VCaP (cell line): ENCODE measurements around the gene RAB3IL1.
"Not testable (repeated sequence)": the region's sequence is repeated elsewhere in the genome, so short reads cannot be mapped to it uniquely, and the experiment has no call there.

Experiments
- H3K27ac ChIP-seq: fragments of 450-650 bp; 2 replicates; pipeline ENCODE4 v1.5.1; 2017
- TF ChIP-seq, protein P1 (sequence below): fragments of 450-650 bp; conservative IDR thresholded peaks from 2 replicates; pipeline ENCODE4 v1.5.1; 2017; ENCODE audit warnings: mild to moderate bottlenecking, moderate library complexity

RAB3IL1 gene

DNA sequence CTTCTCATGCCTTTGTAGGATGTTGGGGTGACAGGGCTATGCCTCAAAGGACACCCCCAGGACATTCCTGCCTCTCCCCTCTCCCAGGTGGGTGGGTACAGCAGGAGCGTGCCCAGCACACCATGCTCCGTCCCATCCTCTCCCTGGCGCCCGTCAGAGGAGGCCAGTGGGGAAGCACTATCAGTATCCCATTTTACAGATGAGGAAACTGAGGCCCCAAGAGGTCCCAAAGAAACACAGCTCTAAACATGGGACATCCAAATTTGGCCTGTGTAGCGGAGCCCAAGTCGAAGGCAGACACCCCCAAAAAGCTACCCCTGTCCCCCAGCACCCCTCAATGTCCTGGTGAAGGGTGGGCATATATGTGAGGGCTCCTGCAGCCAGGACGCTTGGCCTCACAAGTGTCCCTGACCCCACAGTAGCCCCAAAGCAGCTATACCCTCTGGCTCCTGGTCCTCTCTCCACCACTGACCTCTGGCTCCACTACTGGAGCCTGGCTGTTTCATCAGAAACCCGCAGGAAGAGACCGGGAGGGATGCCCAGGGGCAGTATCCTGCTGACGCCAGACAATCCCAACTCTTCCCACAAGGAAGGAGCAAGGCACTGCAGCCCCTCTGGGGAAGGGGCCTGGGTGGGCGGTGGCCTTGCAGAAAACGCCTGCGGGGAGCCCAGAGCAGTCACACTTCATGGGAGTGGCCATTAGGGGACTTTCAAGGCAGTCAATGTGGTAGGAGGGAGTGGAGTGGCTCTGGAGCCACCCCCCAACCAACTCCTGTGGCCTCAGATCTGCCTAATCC lies 31.4 kb downstream of the RAB3IL1 start:
- TF ChIP-seq, protein P1, sequence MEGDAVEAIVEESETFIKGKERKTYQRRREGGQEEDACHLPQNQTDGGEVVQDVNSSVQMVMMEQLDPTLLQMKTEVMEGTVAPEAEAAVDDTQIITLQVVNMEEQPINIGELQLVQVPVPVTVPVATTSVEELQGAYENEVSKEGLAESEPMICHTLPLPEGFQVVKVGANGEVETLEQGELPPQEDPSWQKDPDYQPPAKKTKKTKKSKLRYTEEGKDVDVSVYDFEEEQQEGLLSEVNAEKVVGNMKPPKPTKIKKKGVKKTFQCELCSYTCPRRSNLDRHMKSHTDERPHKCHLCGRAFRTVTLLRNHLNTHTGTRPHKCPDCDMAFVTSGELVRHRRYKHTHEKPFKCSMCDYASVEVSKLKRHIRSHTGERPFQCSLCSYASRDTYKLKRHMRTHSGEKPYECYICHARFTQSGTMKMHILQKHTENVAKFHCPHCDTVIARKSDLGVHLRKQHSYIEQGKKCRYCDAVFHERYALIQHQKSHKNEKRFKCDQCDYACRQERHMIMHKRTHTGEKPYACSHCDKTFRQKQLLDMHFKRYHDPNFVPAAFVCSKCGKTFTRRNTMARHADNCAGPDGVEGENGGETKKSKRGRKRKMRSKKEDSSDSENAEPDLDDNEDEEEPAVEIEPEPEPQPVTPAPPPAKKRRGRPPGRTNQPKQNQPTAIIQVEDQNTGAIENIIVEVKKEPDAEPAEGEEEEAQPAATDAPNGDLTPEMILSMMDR: no peak
- no peak overlapping the region for H3K27ac ChIP-seq

DNA sequence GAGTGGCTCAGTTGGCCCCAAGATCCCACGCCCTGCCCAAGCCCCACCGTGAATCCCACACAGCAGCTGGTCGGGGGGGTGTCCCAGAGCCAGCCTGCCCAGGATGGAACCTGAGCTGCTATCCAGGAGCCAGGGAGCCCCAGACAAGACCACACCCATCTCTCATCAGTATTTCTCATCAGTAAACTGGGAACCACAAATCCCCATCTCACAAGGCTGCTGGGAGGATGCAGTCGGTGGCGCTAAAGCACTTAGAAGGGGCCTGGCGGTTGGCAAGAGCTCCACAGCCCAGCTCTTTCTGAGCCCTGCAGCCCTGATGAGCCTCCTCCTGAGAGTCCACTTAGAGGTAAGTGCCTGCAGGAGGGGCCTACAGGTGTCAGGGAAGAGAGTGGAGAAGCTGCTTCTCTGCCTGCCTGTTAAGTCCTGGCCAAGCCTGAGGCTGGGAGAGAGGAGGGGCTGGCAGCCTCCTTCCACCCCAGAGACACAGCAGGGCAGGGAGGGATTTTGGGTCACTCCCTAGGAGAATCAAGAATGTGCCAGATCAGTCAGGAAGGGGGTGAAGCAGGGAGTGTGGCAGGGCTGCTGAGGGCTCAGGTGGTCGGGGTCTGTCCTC lies 32.1 kb downstream of the RAB3IL1 start:
- H3K27ac ChIP-seq: no peak overlapping the region
- TF ChIP-seq, protein P1: no peak

DNA sequence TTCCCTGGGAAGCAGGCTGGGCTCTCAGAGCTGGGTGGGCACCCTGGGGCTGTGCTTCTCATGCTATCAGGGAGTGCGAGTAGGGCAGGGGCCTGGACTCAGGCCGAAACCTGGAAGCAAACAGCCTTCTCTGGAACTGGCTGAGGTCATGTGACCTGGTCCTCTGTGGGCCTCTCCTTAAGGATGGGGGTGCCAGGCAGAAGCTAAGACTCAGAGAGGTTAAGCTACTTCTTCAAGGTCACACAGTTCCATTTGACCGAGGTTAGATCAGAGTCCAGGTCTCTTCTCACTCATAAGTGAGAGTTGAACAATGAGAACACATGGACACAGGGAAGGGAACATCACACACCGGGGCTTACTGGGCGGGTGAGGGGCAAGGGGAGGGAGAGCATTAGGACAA lies 33.4 kb downstream of the RAB3IL1 start:
- H3K27ac ChIP-seq: no peak overlapping the region
- TF ChIP-seq, protein P1: no peak

DNA sequence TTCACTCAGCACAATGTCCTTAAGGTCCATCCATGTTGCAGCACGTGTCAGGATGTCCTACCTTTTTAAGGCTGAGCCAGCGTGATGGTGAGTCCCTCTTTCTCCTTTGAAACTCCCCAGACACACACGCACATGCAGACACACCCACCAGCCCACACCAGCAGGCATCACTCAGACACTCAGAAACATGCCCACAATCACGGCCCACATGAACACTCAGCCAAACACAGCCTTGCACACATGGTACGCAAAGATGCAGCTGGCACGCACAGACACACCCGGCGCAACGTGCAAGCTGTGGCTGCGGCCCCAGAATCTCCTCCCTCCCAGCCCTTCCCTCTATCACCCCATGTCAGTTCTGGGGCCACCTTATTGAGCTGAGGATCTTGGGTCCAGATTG lies 34.0 kb downstream of the RAB3IL1 start:
- H3K27ac ChIP-seq: no peak overlapping the region
- TF ChIP-seq, protein P1: no peak

DNA sequence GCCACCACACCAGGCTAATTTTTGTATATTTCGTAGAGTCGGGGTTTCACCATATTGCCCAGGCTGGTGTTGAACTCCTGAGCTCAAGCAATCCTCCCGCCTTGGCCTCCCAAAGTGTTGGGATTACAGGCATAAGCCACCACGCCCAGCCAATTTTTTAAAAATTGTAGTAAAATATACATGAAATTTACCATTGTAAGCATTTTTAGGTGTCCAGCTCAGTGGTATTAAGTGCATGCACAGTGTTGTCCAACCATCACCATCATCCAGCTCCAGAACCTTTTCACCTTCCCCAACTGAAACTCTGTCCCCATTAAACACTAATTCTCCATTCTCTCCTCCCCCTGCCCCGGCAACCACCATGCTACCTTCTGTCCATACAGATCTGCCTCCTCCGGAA lies 34.5 kb downstream of the RAB3IL1 start:
- H3K27ac ChIP-seq: no peak overlapping the region
- TF ChIP-seq, protein P1: no peak

DNA sequence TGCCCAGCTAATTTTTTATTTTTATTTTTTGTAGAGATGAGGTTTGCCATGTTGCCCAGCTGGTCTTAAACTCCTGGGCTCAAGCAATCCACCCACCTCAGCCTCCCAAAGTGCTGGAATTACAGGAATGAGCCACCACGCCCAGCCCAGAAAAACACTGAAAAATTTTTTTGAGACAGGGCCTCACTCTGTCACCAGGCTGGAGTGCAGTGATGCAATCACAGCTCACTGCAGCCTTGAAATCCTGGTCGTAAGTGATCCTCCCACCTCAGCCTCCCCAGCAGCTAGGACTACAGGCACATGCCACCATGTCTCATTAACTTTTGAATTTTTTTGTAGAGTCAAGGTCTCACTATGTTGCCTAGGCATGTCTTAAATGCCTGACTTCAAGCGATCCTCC lies 35.1 kb downstream of the RAB3IL1 start:
- not testable (repeated sequence) for H3K27ac ChIP-seq

DNA sequence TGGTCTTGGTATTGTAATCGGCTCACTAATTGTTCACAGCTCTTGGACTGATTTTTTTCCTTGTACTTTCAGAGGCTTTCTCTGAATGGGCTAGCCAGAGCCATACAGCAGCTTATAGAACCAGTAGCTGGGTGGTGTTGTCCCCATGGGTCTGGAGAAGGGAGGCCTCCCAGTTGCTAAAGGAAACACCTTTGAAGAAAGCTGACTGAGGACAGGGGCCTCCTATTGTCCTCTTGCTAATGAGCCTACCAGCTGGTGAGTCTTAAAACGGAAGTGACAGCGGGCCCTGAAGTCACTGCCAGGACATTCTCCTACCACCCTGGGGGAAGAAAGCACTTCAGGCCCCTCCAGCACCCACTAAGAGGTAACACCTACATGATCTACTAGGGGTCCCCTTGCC lies 36.0 kb downstream of the RAB3IL1 start:
- TF ChIP-seq, protein P1: no peak
- H3K27ac ChIP-seq: no peak overlapping the region

DNA sequence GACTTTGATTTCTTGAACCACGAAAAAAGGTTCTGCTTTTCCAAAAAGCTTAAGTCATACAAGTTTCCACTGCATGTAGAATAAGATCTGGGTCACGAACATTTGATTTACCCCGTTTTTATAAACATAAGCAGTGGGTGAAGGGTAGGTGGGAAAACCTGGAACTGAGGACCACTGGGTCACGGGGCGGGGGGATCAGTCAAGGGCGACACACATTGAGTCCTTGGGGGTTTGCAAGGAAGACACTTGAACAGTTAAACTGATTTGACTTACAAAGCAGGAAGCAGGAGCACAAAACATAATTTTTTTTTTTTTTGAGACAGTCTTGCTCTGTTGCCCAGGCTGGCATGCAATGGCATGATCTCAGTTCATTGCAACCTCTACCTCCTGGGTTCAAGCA lies 36.9 kb downstream of the RAB3IL1 start:
- TF ChIP-seq, protein P1: no peak
- H3K27ac ChIP-seq: no peak overlapping the region
